Stomach (tissue), 9 donors: ENCODE measurements around the gene KIRREL3. TPM values are rescaled to one million over a fixed set of nuclear protein-coding genes. Genes with fewer than 3 reads are reported as not detected.

ENCODE experiments used
- DNase-seq, 2 donors: peaks; one replicate each; pipeline versions ENCODE4 v3.0.0 to v3.0.0-alpha.2; 2013 to 2019
- H3K27ac ChIP-seq, 5 donors: fragments of 200-600 bp in 4 of 5; sonication (generic) in 4 of 5; one replicate each; pipeline ENCODE4 v1.5.1; 2013 to 2019; ENCODE audit warnings: mild to moderate bottlenecking in 1 of 5, moderate library complexity in 1 of 5
- H3K27me3 ChIP-seq, 3 donors: fragments of 200-600 bp; sonication (generic); one replicate each; pipeline ENCODE4 v1.5.1; 2017 to 2019; ENCODE audit warnings: mixed run types in 1 of 3
- H3K36me3 ChIP-seq, 4 donors: fragments of 200-600 bp; sonication (generic); 1 replicate in 3 of 4; 2 replicates in 1 of 4; pipeline ENCODE4 v1.5.1; 2016 to 2019
- H3K4me1 ChIP-seq, 4 donors: fragments of 200-600 bp; sonication (generic); one replicate each; pipeline ENCODE4 v1.5.1; 2016 to 2019
- H3K4me3 ChIP-seq, 4 donors: fragments of 200-600 bp; sonication (generic) in 3 of 4; one replicate each; pipeline ENCODE4 v1.5.1; 2016 to 2019; ENCODE audit warnings: mild to moderate bottlenecking in 1 of 4
- H3K9me3 ChIP-seq, 4 donors: fragments of 200-600 bp; sonication (generic); one replicate each; pipeline ENCODE4 v1.5.1; 2016 to 2019
- EP300 ChIP-seq: sonication (generic); formaldehyde crosslinking; IDR thresholded peaks from one replicate; pipeline ENCODE4 v1.6.1; 2017; ENCODE audit warnings: antibody characterized with exemption
- POLR2A ChIP-seq, 4 donors: fragments of 450-650 bp; IDR thresholded peaks; one replicate each; pipeline ENCODE4 v1.6.1; 2016; ENCODE audit warnings: antibody characterized with exemption in 4 of 4, control low read depth in 2 of 4, mild to moderate bottlenecking in 1 of 4, moderate library complexity in 1 of 4
- POLR2AphosphoS5 ChIP-seq, 3 donors: sonication (generic); formaldehyde crosslinking; IDR thresholded peaks; one replicate each; pipeline ENCODE4 v1.6.1; 2016; ENCODE audit warnings: antibody characterized with exemption in 3 of 3
- WGBS, 5 donors: extraction: QIAGEN DNeasy Blood & Tissue Kit in 3 of 5; methylation state at CpG; one replicate each; pipeline versions ENCODE4 v1.1.5 to v1.1.7; 2013 to 2018; 5-methylcytosine and 5-hydroxymethylcytosine counted together
- intact Hi-C: fragments of 100-400 bp; cut with DNase I; formaldehyde crosslinking; loops from one replicate; pipeline ENCODE4 v1.15.1; 2023; ENCODE audit warnings: low total_unique reads
- polyA plus RNA-seq, 3 donors: library from polyadenylated mRNA; stranded (reverse); fragments of 200-250 nt; gene quantifications; one replicate each; pipeline ENCODE4 v1.2.3, GENCODE V29; 2013
- total RNA-seq, 5 donors: library from RNA; depleted of rRNA; stranded (reverse); fragments of >200 nt; gene quantifications; one replicate each; pipeline versions ENCODE4 v1.1.0 to v1.2.3, GENCODE V29; 2014 to 2016
- TF ChIP-seq, protein P1 (sequence below), 7 experiments: fragments of 450-650 bp in 4 of 7; fragments of 200-600 bp in 3 of 7; sonication (generic) in 3 of 7; IDR thresholded peaks; one replicate each; pipeline ENCODE4 v1.5.1; 2016 to 2019; ENCODE audit warnings: antibody characterized with exemption in 7 of 7, control low read depth in 2 of 7, mild to moderate bottlenecking in 1 of 7
- donor health status: healthy with polysubstance abuse.
- donor health status: Bipolar disorder and iron deficiency.
- donor health status: healthy.

The KIRREL3 gene
- total and polyA plus RNA-seq, 8 donors: 0.10 to 1.7 (median 0.38) TPM; not detected in 4

DNA sequence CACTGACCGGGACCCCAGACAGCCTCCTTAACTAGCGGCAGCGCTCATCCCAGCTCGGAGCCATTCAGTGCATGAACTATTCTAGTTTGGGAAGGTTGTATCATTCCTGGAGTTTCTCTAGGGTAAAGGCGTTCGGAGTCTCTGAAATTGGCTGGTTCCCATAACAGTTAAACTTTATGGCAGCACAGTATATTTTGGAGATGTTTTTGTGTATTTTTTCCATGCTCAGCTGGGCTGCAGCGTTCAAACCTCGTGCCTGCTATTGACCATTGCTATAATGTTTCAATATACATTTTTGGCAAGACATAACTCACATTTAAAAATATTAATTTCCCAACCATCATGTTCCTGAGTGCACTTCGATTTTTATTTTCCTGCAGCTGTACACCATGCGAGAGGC is 475.4 kb downstream of the KIRREL3 start:
- Histone ChIP-seq H3K4me1 (no peaks in the 10 kb centered on the region), H3K27ac (no peak overlapping the region), H3K9me3 (no peaks in the 10 kb centered on the region), H3K4me3 (no peak overlapping the region), H3K36me3 (no peaks in the 10 kb centered on the region), H3K27me3 (peaks cover 0 to 40% (median 0%) of the 10 kb centered on the region in 3 donors)
- 79 to 89% (median 85%) methylated on average over 10 of the region's 10 CpGs for WGBS, 5 donors
- intact Hi-C loops: no loop called here
- no peak for DNase-seq
- TF ChIP-seq, protein P1, sequence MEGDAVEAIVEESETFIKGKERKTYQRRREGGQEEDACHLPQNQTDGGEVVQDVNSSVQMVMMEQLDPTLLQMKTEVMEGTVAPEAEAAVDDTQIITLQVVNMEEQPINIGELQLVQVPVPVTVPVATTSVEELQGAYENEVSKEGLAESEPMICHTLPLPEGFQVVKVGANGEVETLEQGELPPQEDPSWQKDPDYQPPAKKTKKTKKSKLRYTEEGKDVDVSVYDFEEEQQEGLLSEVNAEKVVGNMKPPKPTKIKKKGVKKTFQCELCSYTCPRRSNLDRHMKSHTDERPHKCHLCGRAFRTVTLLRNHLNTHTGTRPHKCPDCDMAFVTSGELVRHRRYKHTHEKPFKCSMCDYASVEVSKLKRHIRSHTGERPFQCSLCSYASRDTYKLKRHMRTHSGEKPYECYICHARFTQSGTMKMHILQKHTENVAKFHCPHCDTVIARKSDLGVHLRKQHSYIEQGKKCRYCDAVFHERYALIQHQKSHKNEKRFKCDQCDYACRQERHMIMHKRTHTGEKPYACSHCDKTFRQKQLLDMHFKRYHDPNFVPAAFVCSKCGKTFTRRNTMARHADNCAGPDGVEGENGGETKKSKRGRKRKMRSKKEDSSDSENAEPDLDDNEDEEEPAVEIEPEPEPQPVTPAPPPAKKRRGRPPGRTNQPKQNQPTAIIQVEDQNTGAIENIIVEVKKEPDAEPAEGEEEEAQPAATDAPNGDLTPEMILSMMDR (IDR thresholded peaks at IDR 0.05): no peak
- TF ChIP-seq POLR2A (IDR thresholded peaks at IDR 0.05): no peak
- no peak for TF ChIP-seq EP300
- TF ChIP-seq POLR2AphosphoS5 (IDR thresholded peaks at IDR 0.05): no peak

DNA sequence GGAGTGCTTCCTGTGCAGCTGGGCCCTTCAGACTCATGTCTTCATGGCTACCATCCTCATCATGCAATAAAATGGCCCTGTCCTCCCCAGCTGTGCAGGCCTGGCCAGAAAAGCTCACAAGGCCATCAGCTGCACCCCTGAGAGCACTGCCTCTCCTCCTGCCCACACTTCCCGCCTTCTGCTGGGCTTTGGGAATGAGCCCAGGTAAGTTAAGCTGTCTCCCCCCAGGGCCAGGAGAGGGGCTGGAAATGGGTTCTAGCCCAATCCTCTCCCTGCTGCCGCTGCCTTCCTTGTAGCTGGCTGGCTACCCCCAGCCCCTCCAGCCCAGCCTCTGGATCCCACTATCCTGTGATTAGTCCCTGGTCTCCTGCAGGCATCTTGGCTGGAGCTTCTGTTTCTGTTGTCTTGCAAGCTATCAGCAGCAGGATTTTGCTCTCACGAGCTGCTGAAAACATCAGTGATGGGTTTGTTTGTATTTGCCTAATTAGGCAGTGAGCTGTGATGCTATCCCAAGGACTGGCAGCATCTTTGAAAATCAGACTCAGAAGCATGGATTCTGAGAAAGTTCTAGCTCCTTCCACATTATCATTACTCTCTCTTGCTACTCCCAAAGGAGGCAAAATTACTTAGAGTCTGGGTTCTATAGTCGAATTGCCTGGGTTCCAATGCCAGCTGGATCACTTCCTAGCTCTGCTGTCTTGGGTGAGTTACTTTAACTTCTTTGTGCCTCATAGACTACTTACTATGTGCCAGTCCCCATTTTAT is 476.9 kb downstream of the KIRREL3 start:
- Histone ChIP-seq H3K36me3 (no peaks in the 10 kb centered on the region), H3K4me1 (no peaks in the 10 kb centered on the region), H3K4me3 (no peak overlapping the region), H3K27me3 (peaks cover 0 to 40% (median 0%) of the 10 kb centered on the region in 3 donors), H3K9me3 (no peaks in the 10 kb centered on the region), H3K27ac (no peak overlapping the region)
- no peak for DNase-seq
- no peak for TF ChIP-seq POLR2AphosphoS5 (IDR thresholded peaks at IDR 0.05)
- 53 to 65% (median 58%) methylated on average over 4 of the region's 4 CpGs for WGBS, 5 donors
- intact Hi-C loops: no loop called here

DNA sequence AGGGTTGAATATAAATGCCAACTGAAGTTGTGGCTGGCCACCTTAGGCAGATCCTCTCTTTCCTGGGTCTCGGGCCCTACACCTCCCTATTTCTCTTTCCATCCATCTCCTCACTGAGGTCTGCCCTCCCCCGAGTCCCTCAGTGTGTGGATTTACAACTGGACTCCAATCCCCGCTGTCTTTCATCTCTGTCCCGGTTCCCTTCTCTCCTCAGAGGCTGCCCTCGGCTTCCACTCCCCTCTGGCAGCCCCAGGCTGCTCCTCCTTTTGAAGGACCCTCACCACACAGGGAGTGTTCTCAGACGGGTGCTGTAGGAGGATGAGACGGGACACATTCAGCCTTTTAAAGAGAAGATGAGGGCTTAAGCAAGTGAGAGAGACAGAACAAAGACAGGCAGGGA is 478.0 kb downstream of the KIRREL3 start:
- H3K4me3 ChIP-seq: no peak overlapping the region
- WGBS, 5 donors: 71 to 79% (median 75%) methylated on average over 7 of the region's 7 CpGs

GRCh38 chr11:126522152-126522551 is 478.4 kb downstream of the KIRREL3 start:
- intact Hi-C loops: no loop called here
- WGBS, 5 donors: 77 to 89% (median 87%) methylated on average over 4 of the region's 4 CpGs
- DNase-seq: no peak
- Histone ChIP-seq H3K4me1 (no peaks in the 10 kb centered on the region), H3K4me3 (no peak overlapping the region), H3K36me3 (no peaks in the 10 kb centered on the region), H3K27ac (no peak overlapping the region), H3K9me3 (no peaks in the 10 kb centered on the region), H3K27me3 (peaks cover 0 to 54% (median 0%) of the 10 kb centered on the region in 3 donors)
- no peak for TF ChIP-seq POLR2AphosphoS5 (IDR thresholded peaks at IDR 0.05)
- TF ChIP-seq POLR2A (IDR thresholded peaks at IDR 0.05): no peak
- TF ChIP-seq EP300: no peak
- TF ChIP-seq, protein P1 (IDR thresholded peaks at IDR 0.05): no peak

More for the DNA sequence above, 478.0 kb downstream of the KIRREL3 start:
- DNase-seq: no peak
- no peak for TF ChIP-seq POLR2A (IDR thresholded peaks at IDR 0.05)
- TF ChIP-seq EP300: no peak
- TF ChIP-seq, protein P1 (IDR thresholded peaks at IDR 0.05): no peak
- TF ChIP-seq POLR2AphosphoS5 (IDR thresholded peaks at IDR 0.05): no peak
- Histone ChIP-seq H3K27ac (no peak overlapping the region), H3K36me3 (no peaks in the 10 kb centered on the region), H3K27me3 (peaks cover 0 to 49% (median 0%) of the 10 kb centered on the region in 3 donors), H3K4me1 (no peaks in the 10 kb centered on the region), H3K9me3 (no peaks in the 10 kb centered on the region)
- intact Hi-C loops: no loop called here

- Histone ChIP-seq H3K9me3 (no peaks in the 10 kb centered on the region), H3K27me3 (peaks cover 0 to 47% (median 0%) of the 10 kb centered on the region in 3 donors), H3K36me3 (no peaks in the 10 kb centered on the region), H3K4me3 (no peak overlapping the region), H3K4me1 (no peaks in the 10 kb centered on the region), H3K27ac (no peak overlapping the region)
- TF ChIP-seq, protein P1 (IDR thresholded peaks at IDR 0.05): no peak
- intact Hi-C loops: no loop called here
- 90 to 95% (median 92%) methylated on average over 11 of the region's 11 CpGs for WGBS, 5 donors
- no peak for DNase-seq
Observed at GRCh38 chr11:126521196-126521595, 479.4 kb downstream of the KIRREL3 start.
